ENCODE results near the gene PABPN1.

DNA sequence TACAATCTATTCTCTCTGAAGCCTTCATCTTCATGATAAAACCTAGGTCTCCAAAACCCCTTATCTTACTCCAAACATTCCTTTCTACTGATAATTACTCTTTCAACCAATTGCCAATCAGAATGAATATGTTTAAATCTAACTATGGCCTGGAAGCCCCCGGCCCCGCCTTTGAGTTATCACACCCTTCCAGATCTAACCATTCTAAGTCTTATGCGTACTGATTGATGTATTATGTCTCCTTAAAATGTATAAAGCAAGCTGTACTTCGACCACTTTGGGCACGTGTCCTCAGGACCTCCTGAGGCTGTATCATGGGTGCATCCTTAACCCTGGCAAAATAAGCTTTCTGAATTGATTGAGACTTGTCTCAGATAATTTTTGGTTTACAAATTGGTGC, 14.4 kb downstream of the PABPN1 start:
- TF ChIP-seq, protein P1, sequence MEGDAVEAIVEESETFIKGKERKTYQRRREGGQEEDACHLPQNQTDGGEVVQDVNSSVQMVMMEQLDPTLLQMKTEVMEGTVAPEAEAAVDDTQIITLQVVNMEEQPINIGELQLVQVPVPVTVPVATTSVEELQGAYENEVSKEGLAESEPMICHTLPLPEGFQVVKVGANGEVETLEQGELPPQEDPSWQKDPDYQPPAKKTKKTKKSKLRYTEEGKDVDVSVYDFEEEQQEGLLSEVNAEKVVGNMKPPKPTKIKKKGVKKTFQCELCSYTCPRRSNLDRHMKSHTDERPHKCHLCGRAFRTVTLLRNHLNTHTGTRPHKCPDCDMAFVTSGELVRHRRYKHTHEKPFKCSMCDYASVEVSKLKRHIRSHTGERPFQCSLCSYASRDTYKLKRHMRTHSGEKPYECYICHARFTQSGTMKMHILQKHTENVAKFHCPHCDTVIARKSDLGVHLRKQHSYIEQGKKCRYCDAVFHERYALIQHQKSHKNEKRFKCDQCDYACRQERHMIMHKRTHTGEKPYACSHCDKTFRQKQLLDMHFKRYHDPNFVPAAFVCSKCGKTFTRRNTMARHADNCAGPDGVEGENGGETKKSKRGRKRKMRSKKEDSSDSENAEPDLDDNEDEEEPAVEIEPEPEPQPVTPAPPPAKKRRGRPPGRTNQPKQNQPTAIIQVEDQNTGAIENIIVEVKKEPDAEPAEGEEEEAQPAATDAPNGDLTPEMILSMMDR (IDR thresholded peaks at IDR 0.05): no peak
- TF ChIP-seq EZH2 (IDR thresholded peaks at IDR 0.05) (no peak), EZH2phosphoT487 (IDR thresholded peaks at IDR 0.05) (no peak)
